ENCODE data around the gene EML6. TPM values are rescaled to one million over a fixed set of nuclear protein-coding genes. Genes with fewer than 3 reads are reported as not detected.

EML6 gene
- total and polyA plus RNA-seq, 10 of the 15 experiments (the other 5 are each of a cell fraction or from before 2014, with no cell fraction given), result 0.09 to 0.67 (median 0.21) TPM

- ATAC-seq, result peak; percentile 49
- 49% methylated on average over 6 of the region's 6 CpGs for WGBS (ENCODE audit: insufficient coverage, insufficient replicate concordance, low lambda C conversion rate, missing lambda C conversion rate)
- Histone ChIP-seq H3K4me2 (ENCODE audit: control insufficient read depth, insufficient read depth) (no peak overlapping the region), H3K4me1 (ENCODE audit: control insufficient read depth, insufficient read depth, low read length) (peaks cover 15% of the 10 kb centered on the region; the same call in 1 of the 2 replicates), H3K9ac (ENCODE audit: control insufficient read depth, insufficient read depth, low read length) (no peak overlapping the region), H2AFZ (ENCODE audit: control insufficient read depth, low read depth, low read length) (no peak overlapping the region), H3K4me3 (no peak overlapping the region), H3K9me3 (replicated peaks; ENCODE audit: control insufficient read depth, insufficient read depth, low read length) (no peaks in the 10 kb centered on the region; the same call in 1 of the 3 replicates), H4K20me1 (ENCODE audit: control insufficient read depth, insufficient read depth) (no peaks in the 10 kb centered on the region), H3K79me2 (ENCODE audit: control insufficient read depth, insufficient read depth, low read length) (peaks cover 48% of the 10 kb centered on the region), H3K27ac (ENCODE audit: control insufficient read depth, insufficient read depth) (no peak overlapping the region), H3K27me3 (replicated peaks in 1 of 2; ENCODE audit: control insufficient read depth in 2 of 2, insufficient read depth in 2 of 2, low read length in 1 of 2) (no peaks in the 10 kb centered on the region), H3K36me3 (ENCODE audit: control insufficient read depth in 2 of 2, insufficient read depth in 2 of 2, low read length in 1 of 2) (0 out of 4 replicates have a peak, but pooled peaks cover 0 to 4% of the 10 kb centered on the region in 2 experiments)
- ChIA-PET CTCF (interaction anchor here (0.6 to 14.8 kb wide), 14 partner anchors 10 to 311 kb away, joined by 3 to 342 read pairs (median 3); no protein-coding TSS in a partner anchor), POLR2A (interaction anchor here (1.1 kb wide), 1 partner anchor 12 kb away, joined by 3 read pairs; no protein-coding TSS in a partner anchor), SMC1A (ENCODE audit: uncharacterized antibody, unreplicated experiment) (interaction anchor here (0.6 to 12.9 kb wide), 11 partner anchors 10 to 177 kb away, joined by 3 to 260 read pairs (median 6); partner anchors contain the start of gene RTN4), RAD21 (ENCODE audit: unreplicated experiment) (interaction anchor here (0.8 to 5.9 kb wide), 6 partner anchors 35 to 160 kb away, joined by 4 to 49 read pairs (median 8); partner anchors contain the start of gene RTN4)
- intact Hi-C loops (cut with micrococcal nuclease; ENCODE audit: unreplicated experiment), result loop anchor here (1.0 to 5.0 kb wide), 4 partner anchors 36 to 253 kb away; partner anchors contain the start of gene RTN4
- FAIRE-seq, result no peak
- in situ Hi-C loops (cut with MboI), result loop anchor here (5.0 kb wide), 1 partner anchor 152 kb away; no protein-coding TSS in a partner anchor
- TF ChIP-seq CTCF (IDR thresholded peaks at IDR 0.05 in 2 of 3, conservative IDR thresholded peaks at IDR 0.05 in 1 of 3; ENCODE audit: control insufficient read depth in 2 of 3, extremely low read depth in 1 of 3, insufficient read depth in 1 of 3, low read depth in 3 of 3, low read length in 3 of 3), result peak; percentile 51 to 64 (median 55); a peak in 5 of 6 replicates
- TF ChIP-seq YY1 (IDR thresholded peaks at IDR 0.05; ENCODE audit: low read depth, low read length), result 0 out of 2 replicates have a peak, but pooled peaks have one; percentile 18
- TF ChIP-seq SMC3 (IDR thresholded peaks at IDR 0.05; ENCODE audit: borderline replicate concordance, low read length), result peak; percentile 78; the same call in 1 of the 2 replicates
- no peak for TF ChIP-seq CHD1 (IDR thresholded peaks at IDR 0.05; ENCODE audit: low read depth, low read length)
- TF ChIP-seq E2F4 (IDR thresholded peaks at IDR 0.05; ENCODE audit: low read depth, low read length), result no peak
- peak; percentile 93 for TF ChIP-seq RAD21 (IDR thresholded peaks at IDR 0.05; ENCODE audit: insufficient read depth, low read depth, low read length)
- DNase-seq (ENCODE audit: low read depth, low spot score), result no peak
- BruUV-seq (replicated peaks), result no TSS peak
Measured at GRCh38 chr2:55014962-55015939, 291.8 kb downstream of the EML6 start.

Measured in GM12878 (cell line).